ENCODE measurements around the gene SMARCC1.

The SMARCC1 gene

DNA sequence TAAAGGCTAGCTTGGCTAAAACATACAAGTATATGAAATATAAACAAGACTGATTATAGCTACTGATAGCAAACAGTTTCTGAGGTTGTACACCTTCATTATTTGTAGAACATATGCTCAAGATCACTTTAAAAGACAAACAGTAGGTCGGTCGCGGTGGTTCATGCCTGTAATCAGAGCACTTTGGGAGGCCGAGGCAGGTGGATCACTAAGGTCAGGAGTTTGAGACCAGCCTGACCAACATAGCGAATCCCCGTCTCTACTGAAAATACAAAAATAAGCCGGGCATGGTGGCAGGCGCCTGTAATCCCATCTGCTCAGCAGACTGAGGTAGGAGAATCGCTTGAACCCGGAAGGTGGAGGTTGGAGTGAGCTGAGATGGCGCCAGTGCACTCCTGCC, 80.3 kb downstream of the SMARCC1 start:
- no peak for DNase-seq (ENCODE audit: low spot score)

DNA sequence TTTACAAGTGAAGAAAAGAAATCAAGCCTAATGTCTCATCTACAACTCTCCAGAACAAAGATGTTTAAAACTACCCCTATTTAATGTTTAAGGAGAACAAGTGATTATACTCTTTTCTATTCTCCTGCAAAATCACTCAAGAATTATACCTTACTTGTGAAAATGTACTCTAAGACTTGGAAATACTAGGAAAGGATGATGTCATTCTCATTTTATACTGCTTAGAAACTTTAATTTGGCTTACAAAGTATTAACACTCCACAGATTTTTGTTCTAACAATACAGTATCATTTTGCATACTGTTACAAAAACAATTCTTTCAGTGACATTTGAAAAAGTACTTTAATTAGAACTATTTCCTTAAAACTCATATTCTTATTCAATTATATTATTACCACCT, 89.5 kb downstream of the SMARCC1 start:
- DNase-seq (ENCODE audit: low spot score): no peak

DNA sequence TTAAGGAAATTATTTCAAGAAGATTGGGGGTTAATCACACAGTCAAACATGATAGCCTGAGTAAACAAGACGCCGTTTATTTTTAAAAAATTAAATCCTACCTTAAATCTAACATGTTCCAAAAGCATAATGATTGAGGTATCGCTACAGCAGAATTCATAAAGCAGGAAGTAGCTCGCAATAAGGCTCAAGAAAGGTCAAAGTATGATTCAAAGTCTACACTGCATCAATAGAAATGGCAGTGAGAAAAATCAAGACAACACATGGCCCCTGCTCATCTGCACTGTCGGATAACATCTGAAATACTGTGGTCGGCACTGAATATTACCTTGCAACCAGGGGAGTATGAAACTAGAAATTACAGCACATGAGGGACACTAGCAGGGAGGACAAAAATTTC, 93.2 kb downstream of the SMARCC1 start:
- DNase-seq (ENCODE audit: low spot score): no peak

DNA sequence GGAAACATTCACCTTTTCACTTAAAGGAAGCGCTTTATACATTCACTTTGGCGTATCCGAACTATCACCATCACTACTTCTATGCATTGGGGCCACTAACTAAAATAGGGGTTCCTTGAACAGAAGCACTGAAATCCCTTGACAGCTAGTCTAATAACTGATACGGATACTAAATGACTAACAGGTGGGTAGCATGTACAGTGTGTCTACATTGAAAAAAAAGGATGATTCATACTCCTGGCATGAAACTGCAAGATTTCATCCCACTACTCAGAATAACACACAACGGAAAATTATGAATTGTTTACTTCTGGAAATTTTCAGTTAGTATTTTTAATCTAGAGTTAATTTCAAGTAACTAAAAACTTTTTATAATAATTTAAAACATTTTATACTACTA, 96.7 kb downstream of the SMARCC1 start:
- DNase-seq (ENCODE audit: low spot score): no peak

DNA sequence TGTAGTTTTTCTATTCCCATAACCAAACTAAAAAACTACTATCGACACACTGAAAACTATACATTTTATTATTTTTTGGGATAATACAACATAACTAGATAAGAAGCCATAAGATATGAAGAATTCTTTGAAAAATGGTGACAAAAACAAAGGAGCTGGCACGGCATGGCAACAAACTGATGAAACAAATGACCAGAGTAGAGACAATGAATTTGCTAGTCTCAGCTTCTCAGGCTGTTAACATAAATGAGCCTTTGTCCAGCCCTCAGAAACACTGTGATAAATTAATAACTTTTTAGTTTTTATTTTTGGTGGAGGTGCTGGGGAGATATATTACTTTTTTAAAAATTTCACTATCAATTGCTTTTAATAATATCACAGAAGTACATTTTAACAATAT, 100.7 kb downstream of the SMARCC1 start:
- DNase-seq (ENCODE audit: low spot score): peak; percentile 76

DNA sequence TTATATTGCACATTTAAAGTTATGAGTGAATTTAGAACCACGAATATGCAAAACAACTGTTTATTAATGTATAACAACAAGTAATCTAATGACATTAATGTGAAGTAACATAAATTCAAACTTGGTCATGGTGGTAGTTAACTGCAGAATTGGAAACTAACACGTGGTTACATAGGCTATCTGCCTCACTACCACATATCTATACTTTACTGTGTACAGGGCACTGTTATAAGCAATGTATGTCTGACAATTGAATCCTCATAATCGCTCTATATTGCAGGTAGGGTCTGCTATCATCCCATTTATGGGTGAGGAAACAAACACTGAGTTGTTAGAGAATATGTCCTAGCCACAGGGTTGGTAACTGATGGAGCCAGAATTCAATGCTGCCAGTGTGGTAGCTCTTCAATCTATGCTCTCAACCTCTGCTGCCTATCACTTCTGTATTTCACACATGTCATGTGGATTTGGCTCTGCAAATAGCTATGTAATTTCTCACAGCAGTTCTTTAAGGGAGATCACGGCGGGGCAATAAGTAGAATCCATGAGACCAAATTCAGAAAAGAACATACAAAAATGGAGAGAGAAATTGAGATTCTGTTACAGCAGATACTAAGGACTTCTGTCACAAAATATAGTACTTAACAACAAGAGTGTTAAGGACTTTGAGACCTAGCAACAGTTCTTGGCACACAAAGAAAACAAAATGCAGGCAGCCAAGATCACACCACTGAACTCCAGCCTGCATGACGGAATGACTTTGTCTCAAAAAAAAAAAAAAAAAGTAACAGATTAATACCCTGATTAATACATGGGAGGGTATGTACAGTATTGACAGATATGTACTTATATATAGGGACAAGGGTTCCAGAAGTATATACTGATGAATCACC, 103.0 kb downstream of the SMARCC1 start:
- DNase-seq (ENCODE audit: low spot score): no peak

DNA sequence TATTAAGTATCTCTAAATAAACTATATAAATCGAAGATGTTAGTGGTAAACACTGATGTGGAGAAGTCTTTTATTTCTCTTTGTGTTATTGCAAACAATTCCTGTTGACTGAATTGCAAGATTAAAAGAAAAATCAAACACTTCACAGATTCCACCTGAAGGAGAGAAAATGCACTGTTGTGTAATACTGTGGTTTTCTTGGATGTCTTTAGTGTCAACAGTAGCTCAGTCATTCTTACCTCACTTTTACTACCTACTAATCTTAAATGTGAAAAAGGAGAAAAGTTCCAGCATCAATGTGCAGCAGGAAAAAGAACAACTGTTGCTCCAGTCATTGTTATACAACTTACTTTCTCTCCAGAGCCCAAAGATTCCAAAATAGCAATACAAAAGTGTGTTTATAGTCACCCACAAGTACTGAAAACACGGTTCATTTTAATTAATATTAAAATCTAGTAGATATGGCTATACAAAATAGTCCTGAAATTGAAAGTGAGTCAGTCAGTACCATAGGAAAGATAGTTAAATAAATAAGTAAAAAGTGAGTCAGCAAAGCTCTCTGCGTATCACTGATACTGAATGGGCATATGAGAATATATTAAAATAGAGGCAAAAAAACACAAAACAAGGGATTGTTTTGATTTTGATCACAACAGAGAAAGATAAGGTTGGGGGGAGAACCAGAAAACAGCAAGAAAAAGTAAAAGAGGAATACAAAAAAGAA, 112.5 kb downstream of the SMARCC1 start:
- DNase-seq (ENCODE audit: low spot score): no peak

DNA sequence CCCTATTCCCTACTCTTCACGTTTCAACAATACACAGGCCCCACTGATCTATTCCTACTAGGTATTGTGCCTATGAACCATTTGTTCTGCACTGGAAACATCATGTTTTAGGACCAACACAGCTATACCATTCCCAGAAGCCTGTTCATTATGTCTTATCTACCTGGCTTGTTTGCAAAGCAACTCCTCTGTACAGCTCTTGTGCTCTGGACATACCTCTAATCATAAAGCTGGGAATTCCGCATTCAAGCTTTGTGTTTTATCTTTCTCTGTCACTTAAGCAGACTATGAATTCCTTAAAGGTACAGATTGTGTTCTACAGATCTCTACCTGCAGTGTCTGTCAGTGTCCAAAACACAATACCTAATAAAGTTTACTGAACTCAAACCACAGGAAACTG, 115.6 kb downstream of the SMARCC1 start:
- DNase-seq (ENCODE audit: low spot score): no peak

DNA sequence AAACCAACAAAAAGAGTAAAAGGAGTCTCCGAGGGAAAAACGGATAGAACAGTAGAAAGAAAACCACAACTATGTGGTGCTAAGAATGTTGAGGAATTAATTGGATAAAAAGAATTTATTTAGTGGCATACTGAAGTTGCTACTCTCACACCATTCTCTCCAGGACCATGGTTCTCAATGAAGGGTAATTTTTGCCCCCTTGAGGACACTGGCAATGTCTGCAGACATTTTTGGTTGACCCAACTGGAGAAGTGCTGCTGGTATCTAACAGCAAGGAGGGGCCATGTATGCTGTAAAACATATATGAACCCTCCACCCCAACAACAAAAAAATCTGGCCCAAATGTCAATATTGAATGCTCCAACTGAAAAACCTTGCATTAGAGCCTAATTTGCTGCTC, 117.2 kb downstream of the SMARCC1 start:
- DNase-seq (ENCODE audit: low spot score): no peak

DNA sequence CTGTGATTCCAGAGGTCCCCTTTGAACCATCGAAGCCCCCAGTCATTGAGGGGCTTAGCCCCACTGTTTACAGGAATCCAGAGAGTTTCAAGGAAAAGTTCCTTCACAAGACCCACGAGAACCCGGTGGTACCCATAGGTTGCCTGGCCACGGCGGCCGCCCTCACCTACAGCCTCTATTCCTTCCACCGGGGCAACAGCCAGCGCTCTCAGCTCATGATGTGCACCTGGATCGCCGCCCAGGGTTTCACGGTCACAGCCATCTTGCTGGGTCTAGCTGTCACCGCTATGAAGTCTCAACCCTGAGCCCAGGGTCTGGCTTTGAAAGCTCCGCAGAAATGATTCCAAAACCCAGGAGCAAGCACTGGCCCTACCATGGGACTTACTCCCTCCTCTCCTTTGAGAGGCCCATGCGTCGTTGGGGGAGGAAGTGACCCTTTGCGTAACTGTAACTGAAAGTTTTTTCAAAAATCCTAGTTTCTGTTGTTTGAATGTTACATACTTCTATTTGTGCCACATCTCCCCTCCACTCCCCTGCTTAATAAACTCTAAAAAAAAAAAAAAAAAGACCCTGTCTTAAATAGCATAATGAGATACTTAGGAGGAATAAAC, 118.0 kb downstream of the SMARCC1 start:
- DNase-seq (ENCODE audit: low spot score): no peak

DNA sequence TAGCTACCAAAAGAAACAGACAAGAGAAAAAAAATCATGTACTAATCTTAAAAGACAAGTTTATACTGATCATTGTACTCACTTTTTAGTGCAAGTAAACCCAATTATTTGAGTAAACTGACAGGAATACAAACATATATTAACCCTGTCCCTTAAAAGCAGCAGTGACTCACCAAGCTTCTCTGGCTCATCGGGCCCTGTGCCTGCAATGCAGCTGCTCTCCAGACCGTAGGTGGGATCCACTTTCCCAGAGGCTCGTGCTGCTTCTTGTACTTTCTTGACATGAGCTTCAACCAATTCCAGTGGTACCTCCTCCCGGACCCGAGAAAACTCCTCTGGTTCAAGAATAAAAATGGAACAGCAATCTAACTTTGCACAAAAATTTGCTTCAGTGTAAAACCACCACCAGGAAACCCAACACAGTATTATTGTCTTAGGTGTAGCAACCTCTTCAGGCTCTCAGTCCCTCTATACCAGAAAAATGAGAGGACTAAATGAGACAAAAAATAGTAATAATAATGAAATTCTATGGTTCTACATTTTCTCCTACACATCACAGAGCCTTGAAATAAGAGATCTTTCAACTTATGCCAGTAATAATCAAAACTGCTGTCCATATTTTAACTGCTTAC, 120.5 kb downstream of the SMARCC1 start:
- no peak for DNase-seq (ENCODE audit: low spot score)

DNA sequence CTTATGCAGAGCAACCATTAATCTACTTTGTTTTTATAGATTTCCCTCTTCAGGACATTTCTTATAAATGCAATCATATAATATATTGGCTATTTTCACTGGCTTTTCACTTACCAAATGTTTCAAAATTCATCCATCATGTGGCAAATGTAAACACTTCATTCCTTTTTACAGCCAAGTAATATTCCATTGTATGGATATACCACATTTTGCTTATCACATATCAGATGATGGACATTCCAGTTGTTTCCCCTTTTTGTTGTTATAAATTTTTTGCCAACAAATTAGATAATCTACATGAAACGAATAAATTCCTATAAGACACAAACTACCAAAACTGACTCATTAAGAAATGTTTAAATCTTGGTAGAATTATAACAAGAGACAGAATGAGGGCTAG, 123.2 kb downstream of the SMARCC1 start:
- DNase-seq (ENCODE audit: low spot score): no peak

DNA sequence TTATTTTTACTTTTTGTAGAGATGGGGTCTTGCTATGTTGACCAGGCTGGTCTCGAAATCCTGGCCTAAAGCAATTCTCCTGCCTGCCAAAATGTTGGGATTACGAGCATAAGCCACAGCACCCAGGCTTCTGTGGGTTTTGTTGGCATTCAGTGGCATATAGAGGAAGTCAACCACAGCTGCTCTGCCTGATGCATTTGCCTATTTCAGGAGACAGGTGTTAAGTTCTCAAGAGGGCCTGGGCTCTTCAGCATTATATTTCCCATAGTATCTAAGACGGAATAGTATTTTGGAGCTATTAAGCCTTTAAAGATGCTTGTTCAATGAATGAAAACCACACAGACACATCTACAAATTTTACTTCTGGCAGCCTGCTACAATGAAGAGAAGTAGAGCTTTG, 129.6 kb downstream of the SMARCC1 start:
- no peak for DNase-seq (ENCODE audit: low spot score)

DNA sequence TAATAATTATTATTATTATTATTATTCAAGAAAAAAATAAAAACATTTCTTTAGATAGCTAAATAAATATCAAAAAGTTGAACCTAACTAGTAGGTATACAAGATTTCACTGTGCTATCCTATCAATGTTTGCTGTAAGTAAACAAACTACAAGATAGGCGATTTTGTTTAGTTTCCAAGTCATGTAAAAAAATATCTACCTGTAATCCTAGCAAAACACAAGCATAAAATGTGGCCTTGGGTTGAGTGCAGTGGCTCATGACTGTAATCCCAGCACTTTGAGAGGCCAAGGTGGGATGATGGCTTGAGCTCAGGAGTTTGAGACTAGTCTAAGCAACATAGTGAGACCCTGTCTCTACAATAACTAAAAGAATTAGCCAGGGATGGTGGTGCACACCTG, 131.4 kb downstream of the SMARCC1 start:
- no peak for DNase-seq (ENCODE audit: low spot score)

DNA sequence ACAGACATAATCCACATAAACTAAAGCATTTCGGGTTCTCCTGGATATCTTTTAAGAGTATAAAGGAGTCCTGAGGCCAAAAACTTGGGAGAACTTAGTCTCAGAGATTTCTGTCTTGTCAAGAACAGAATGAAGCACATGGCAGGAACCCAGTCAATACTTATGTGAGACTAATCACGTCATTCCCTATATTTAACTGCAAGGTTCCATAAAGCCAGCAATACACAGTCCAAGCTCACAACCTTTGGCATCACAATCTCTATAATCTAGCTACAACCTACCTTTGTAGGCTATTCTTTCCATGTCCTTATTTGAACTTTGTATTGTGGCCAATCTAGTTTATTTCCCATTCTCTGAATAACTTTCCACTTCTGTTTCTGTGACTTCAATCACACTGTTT, 134.1 kb downstream of the SMARCC1 start:
- no peak for DNase-seq (ENCODE audit: low spot score)

DNA sequence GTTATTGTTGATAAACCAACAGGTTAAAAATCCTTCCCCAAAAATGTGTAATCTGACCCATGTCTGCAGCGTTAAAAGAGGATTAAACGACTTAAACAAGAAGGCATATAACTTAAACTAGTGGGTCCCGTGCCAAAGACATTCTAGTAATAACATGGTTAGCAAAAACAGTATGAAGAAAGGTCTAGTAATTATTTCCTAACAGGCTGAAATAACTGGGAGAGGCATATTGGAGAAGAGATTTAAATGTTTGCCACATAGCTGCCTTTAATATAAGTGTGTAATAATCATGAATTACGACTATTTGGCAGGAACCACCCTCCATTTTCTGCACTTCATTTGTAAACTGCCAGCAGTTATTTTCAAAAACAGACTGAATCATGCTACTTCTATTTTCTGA, 135.3 kb downstream of the SMARCC1 start:
- no peak for DNase-seq (ENCODE audit: low spot score)

DNA sequence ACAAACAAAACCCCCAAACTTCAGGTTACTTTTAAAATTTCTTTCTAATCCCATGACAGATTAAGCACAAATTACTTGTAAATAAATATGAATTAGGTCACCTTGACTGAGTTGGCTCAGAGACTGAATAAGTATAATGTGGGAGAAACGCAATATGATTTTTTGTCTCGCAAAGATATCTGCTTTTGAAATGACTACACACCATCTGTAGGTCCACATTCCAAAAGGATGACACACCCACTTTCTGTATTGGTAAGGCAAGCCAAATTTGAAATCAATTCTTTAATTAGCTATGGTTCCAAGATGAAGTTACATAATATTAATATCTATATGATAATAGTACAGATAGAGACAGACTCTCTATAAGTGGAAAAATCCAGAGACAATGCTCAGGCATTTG, 136.1 kb downstream of the SMARCC1 start:
- no peak for DNase-seq (ENCODE audit: low spot score)

DNA sequence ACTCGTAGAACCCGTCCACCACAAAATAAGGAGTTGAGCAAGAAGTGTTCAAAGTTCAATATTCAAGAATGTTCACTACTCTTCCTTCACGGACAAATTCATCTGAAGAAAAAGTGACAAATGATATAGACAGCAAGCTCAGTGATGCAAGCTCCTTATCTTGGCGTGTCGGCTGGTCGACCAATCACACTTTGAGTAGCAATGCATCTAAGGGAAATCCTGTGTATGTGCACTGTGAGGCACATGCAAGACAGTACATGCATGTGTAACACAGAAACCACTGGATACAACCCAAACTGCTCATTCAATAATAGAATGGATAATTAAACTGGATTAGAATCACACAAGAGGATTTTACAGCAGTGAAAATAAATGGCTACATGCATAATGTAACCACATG, 138.6 kb downstream of the SMARCC1 start:
- DNase-seq (ENCODE audit: low spot score): no peak

DNA sequence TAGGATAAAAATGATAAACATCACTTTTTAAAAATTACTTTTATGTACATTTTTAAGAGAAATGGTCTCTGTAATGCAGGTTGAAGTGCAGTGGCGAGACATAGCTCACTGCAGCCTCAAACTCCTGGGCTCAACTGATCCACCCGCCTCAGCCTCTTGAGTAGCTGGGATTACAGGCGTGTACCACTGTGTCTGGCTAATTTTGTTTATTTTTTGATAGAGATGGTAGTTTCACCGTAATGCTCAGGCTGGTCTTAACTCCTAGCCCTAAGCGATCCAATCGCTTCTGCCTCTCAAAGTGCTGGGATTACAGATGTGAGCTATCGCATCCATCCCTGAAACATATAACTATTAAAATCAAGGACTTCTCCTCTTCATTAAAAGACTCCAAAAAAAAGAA, 140.0 kb downstream of the SMARCC1 start:
- DNase-seq (ENCODE audit: low spot score): no peak

DNA sequence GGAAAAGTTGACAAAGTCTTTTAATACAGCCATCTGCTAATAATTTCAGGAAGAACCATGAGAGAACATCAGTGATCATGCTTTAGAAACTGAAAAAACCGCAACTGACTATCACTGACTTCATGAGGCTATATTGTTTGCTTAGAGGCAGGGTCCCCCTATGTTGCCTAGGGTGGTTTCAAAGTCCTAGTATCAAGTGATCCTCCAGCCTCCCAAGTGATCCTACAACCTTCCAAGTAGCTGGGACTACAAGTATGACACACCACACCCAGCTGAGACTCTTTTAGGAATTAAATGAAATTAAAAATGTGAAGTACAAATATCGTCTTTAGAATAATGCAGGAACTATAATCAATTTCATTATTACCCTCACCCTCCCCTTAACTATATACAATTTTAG, 144.8 kb downstream of the SMARCC1 start:
- DNase-seq (ENCODE audit: low spot score): no peak

DNA sequence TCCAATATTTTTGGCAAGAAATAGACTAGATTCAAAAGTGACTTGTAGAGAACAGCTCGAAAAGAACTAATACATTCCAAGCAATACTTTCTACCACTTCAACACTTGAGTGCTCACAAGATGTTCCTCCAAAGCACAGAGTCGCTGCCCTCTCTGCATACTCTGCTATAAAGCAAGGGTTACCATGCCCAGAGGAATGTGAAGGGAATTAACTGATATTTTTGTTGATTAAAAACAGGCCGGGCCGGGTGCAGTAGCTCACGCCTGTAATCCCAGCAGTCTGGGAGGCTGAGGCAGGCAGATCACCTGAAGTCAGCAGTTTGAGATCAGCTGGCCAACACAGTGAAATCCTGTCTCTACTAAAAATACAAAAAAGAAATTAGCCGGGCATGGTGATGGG, 145.5 kb downstream of the SMARCC1 start:
- DNase-seq (ENCODE audit: low spot score): no peak

DNA sequence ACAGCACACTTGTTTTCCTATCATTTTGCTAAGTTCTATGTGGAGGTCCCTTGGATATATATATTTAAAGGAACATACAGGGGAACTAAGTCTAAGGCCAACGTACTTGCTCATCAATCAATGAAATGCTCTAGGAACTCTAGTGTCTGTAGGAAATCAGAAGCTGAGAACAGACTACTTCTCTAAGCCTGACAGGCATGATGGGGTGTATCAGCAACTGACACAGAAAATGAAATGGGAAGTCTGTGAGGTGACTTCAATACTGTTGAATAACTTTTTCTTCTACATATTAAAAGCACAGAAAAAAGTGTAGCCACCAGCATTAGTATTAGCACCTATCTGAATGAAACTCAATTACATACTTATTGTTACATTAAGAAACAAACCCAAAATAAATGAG, 146.2 kb downstream of the SMARCC1 start:
- DNase-seq (ENCODE audit: low spot score): no peak

DNA sequence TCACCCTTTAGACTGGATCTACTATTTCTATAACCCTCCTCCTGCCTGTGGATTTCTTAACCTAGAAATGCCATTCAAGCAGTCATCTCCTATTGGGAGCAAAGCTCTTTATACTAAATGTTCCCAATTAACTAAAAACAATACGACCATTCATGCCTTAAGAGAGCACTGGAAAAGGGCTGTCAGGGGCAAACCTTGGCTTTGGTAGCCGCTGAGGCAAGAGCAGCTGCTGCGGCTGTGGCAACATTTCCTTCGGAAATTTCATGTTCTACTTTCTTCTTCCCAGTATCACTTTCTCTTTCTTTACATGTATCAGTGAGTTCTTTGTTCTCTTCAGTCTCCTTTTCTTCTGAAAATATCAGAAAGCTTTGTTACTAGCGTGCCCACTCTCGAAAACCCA, 146.7 kb downstream of the SMARCC1 start:
- peak; percentile 75 for DNase-seq (ENCODE audit: low spot score)

Measured in globus pallidus (tissue), 1 donor.